ENCODE data around the gene EPB41.
"Not testable (repeated sequence)": the region's sequence is repeated elsewhere in the genome, so short reads cannot be mapped to it uniquely, and the experiment has no call there.

Gene EPB41

DNA sequence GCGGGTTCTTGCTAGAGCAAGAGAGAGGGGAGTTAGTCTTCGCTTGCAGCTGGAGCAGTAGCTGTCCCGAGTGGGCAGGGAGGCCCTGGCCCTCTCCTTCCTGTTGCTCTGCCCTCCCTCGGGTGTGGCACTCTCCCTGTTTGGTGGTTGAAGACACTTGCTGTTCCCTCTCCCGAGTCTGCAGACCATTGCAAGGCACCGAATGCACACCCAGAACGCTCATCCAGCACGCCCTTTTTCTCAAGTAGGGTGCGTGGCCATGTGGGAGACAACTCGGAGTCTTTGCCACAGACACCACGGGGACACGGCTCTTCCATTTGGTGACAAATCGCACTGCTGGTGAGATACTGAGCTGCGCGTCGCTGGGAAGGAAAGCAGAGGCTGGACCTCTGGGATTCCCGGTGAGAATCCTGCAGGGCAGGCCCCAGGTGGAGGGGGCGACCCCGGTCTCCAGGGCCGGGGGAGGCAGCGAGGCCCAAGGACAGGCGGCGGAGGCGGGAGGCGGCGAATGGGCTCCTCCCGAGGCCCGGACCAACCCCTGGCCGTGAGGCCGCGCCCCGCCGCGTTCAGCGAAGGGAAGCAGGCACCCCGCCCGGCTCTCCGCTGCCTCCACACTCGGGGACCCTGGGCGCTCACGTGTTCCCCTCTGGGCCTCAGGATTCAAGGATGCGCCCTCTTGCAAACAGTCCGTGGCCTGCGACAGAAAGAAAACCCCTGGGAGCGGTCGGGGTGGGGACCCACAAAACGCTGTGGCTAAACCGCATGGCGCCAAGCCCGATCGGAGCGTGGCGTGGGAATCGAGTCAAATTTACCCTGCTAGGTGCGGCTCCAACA, 219.7 kb downstream of the EPB41 start:
- DNase-seq (ENCODE audit: low read depth in 2 of 2): no peak

DNA sequence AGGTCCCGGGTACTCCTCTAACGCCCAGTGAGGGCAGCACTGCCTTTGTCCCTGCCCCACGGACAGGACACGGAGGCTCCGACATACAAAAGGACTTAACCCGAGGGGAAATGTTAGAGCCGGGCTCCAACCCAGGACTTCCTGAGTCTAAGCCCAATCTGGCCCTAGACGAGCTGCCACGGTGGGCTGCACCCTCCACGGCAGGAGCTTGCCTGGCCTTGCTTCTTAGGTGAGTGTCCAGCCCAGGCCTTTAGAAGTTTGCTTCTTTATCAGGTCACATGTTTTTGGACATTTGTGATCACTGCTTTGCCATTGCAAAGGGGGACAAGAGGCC, 220.3 kb downstream of the EPB41 start:
- DNase-seq (ENCODE audit: low read depth in 2 of 2): no peak

DNA sequence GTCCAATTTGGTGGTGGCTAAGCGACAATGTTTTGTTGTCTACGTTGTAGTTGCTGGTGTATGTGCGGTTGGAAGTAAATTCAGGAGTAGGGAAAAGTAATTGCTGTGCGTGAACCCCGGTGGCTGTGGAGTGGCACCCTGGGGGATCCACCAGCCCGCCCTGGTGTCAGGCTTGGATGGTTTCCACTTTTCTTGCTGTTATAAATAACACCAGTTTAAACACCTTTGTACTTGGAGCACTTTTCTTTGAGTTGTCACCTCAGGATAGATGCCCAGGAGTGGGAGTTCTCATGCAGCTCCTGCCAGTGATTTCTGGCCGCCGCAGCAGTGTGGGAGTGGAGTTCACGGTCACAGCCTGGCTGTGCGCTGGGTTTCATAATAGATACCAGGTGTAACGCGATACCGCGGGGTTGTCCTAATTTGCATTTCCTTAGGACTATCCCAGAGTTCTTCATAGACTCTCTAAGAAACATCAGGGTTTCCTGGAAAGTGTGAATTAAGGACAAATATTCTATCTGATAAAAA, 222.1 kb downstream of the EPB41 start:
- no peak for DNase-seq (ENCODE audit: low read depth in 2 of 2)

DNA sequence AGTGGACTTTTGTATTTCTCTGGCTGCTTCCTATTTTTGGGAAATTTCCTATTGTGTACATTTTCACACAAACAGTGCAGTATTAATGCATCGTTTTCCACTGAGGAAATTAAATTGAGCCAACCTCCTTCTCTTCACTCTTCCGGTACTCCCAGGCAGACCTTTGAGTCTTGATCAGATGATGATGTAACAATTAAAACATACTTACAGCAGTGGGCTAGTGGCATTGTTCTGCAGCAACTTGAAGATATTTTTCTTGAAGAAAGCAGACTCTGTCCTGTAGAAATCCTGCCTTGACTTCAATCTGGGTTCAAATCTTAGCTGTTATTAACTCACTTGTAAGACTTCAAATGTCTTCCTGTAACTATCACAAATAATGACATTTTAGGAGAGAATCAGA, 228.3 kb downstream of the EPB41 start:
- no peak for DNase-seq (ENCODE audit: low read depth in 2 of 2)

DNA sequence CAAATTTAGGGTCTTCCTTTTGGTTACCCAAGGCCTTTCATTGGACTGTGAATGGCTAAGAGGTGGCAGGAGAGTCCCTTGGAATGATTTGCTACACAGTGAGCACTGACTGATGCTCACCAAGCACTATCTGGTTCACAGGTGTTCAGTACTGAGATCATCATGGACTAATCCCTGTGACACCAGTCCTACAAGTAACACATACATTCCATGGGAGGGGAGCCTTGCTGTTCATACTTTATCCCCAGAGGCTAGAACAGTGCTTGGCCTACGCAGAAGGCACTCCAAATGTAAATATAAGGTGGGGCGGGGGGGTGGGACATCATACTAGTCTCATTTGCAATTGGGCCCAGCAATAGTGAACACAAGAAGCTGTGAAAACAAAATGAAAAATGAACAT, 229.8 kb downstream of the EPB41 start:
- DNase-seq (ENCODE audit: low read depth in 2 of 2): no peak

DNA sequence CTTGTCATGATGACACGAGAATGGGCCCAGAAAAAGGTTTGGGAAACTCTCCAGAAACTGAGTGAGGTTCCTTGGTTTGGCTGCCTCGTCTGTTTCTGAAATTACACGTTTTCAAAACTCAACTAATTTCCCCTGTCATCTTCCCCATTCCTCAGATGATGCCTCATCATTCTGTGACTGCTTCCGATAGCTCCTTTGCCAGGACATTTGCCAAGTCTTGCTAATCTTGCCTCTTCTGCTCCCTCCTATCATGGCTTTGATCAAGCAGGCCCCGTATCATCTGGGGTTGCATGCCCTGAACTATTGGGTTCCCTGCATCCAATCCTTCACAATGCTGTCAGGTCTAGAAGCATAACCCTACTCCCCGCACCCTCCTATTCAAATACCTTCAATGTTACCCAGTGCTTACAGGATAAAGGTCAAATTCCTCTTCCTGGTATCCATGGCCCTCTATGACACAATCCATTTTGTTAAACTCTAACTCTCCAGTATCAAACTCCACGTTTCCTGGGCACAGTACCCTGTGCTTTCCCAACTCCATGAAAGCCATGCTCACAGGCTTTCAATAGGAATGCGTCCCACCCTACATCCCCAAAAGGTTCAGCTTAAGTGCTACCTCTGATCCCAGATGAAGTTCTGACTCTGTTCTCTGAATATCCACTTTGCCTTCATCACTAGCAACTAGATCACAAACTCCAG, 231.5 kb downstream of the EPB41 start:
- no peak for DNase-seq (ENCODE audit: low read depth in 2 of 2)

DNA sequence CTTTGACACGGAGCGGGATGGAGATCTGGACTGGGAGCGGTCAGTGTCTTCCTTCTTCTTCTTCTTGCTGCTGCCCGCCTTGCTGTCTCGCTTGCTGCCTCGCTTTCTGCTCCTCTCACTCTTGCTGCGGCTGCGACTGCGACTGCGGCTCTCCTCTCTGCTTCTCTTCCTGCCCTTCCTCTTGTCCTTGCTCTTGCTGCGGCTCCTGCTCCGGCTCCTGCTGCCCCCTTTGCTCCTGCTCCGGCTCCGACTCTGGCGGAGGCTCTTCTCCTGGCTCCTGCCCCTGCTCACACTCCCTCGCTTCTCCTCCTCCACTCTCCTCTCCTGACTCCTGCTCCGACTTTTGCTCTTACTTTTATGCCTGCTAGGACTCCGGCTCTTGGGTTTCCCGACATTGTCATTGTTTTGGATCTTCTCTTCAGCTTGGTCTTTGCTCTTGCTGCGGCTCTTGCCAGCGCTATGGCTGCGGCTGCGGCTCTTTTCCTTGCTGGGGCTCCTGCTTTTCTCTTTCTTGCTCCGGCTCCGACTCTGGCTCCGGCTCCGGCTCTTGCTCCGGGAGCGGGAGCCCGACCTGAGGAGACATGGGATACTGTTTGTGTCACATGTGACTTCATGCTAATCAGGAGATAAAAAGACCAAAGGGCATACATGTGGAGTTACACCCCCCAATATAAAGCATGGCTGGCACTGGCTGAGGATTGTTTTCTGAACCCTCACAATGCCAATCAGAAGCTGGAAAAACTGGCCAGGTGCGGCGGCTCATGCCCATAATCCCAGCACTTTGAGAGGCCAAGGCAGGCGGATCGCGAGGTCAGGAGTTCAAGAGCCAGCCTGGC, 234.5 kb downstream of the EPB41 start:
- DNase-seq (ENCODE audit: low read depth in 2 of 2): no peak

DNA sequence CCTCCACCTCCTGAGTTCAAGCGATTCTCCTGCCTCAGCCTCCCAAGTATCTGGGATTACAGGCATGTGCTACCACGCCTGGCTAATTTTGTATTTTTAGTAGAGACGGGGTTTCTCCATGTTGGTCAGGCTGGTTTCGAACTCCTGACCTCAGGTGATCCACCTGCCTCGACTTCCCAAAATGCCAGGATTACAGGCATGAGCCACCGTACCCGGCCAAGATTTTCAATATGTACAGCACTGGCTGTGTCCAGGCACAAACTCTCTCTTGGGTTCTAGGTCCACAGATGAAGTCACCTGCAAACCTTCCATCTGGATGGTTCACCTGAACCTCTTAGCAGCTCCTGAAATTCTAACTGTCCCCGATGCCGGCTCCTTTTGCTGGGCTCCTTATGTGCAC, 236.0 kb downstream of the EPB41 start:
- not testable (repeated sequence) for DNase-seq (ENCODE audit: low read depth in 2 of 2)

DNA sequence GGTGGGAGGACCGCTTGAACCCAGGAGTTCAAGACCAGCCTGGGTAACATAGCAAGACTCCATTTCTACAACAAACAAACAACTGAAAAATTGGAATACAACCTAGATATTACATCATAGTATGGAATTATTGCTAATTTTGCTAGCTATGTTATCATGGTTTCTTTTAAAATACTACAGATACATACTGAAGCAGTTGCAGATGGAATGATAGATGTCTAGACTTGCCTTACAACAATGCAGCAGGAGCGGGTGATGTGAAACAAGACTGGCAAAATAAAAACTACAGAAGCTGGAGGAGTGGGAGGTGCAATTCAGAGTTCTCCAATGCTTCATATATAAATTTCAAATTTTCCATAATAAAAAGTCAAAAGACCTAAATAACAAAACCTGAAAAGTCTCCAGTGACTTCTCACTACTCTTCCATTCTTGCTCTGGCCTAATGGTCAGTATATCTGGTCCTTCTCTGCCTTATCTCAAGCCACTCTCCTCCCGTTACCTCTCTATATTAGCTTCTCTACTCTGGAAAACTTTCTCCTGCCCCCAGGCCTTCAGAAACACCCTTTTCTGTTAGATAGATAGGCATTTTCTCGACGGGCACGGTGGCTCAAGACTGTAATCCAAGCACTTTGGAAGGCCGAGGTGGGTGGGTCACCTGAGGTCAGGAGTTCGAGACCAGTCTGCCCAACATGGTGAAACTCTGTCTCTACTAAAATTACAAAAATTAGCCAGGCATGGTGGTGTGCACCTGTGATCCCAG, 237.9 kb downstream of the EPB41 start:
- DNase-seq (ENCODE audit: low read depth in 2 of 2): no peak

DNA sequence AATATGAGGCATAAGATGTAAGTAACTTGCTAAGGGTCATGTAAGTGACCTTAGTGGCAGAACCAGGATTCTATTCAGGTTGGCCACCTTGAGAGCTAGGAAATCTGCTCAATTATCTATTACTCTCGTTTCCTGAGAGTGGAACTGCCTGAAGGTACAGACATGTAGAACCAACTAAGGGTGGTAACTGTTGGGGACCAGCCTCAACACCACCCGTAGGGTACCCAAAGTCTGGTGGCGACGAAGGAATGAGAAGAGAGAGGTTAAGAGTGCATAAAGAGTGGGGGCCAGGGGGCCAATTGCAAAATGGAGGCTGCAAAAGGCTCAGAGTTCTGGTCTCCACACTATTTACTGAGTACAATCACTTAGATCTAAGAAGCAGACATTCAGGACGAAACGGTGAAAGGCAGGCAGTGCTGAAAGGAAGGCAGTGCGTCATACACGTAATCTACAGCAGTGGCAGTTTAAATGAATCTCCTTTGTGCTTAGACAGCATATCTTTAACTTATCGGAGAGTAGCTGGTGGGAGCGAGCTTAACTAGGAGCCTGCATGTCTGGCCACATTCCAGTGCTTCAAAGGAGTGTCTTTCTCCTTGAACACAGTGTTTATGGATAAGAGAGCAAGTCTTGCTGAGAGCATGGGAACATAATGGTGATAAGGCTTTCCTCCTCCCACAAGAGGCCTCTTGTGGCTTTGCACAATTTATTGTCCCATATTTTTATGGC, 242.3 kb downstream of the EPB41 start:
- DNase-seq (ENCODE audit: low read depth in 2 of 2): no peak

DNA sequence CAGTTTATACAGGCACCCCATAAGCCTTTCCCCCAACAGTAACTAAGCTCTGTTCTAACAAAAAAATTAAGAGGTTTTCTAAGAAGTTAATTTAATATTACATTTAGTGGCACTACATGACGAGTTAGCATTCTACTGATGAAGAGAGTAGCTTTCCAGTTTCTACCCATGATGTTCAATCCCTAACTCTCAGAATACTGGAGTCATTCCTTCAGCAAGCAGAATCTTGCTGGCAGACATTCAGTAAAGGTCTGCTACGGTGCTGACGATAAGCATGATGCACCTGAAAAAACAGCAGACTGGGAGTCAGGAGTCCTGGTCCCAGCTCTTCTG, 242.9 kb downstream of the EPB41 start:
- DNase-seq (ENCODE audit: low read depth in 2 of 2): no peak

DNA sequence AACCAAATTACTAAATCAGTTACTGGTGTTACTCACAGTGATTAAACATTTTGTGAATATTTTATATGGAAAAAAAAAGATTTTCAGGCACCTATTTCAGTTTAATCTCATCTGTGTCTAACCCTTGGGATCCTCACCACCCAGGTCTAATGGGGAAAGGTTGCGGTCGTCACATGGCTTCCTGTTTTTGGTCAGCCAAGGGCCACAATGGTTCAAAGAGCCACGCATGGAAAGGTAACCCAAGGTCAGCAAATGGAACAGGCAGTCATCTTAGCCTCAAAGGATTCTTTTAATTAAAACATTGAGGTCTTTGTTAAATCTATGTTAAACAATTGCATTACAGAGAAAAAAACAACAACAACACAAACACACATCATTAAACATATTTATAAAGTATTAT, 245.4 kb downstream of the EPB41 start:
- no peak for DNase-seq (ENCODE audit: low read depth in 2 of 2)

DNA sequence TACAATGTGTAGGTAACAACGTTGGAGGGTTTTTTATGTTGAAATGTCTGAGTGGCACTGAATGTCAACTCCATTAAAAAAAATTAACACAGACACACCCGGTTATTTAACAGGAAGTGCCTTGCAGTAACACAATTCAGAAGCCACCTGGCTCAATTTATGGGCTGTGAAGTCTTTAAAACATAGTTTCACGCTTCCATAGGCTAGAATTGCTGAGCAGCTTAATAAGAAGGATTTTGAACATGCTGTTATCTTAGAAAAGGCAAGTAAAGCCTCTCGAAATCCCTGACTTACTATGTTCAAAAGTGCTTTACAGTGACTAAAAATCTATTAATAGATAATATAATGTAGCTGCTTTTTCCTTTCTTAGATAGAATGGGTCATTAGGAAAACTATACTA, 247.7 kb downstream of the EPB41 start:
- no peak for DNase-seq (ENCODE audit: low read depth in 2 of 2)

DNA sequence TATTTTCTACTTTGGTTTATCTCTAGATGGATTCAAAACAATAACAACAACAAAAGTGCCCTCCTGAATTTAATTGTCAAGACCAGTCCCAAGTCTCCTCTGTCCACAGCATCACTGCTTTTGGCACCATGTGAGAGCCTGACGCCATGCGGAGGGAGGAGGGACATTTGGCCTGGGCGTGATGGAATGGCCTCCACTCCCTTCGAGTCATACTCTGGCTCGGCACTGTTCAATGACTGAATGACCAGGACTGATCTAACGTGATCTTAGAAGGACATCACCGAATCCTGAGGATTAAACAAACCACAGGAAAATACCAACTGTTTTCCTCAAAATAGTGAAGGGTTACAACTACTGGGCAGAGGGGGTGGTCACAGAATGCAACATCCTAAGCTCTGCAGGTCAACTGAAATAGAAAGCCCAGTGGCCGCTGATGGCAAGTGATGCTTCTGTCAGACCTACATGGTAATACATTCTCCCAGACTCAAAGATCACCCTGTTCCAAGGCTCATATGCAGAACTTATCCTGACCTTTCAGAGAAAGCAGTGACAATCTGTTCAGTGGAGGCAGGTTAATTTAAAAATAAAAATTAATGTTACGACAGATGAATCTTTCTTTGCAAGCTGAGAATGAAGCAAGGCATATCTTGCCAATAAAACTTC, 248.2 kb downstream of the EPB41 start:
- no peak for DNase-seq (ENCODE audit: low read depth in 2 of 2)

DNA sequence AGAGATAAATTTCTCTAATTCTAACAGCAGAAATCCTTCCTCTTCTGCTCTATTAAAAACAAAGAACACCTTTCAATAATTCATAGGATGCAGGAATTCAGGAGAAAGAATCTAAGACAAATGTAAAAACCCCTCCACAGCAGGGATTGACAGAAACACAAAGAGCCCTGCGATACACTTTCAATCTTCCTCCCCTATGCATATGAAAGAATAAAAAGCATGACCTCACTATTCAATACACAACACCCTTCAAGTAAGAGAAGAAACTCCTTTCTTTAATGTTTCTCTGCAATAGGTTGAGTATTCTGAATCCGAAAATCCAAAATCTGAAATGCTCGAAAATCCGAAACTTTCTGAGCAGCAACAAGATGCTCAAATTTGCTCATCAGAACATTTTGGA, 250.2 kb downstream of the EPB41 start:
- DNase-seq (ENCODE audit: low read depth in 2 of 2): no peak

DNA sequence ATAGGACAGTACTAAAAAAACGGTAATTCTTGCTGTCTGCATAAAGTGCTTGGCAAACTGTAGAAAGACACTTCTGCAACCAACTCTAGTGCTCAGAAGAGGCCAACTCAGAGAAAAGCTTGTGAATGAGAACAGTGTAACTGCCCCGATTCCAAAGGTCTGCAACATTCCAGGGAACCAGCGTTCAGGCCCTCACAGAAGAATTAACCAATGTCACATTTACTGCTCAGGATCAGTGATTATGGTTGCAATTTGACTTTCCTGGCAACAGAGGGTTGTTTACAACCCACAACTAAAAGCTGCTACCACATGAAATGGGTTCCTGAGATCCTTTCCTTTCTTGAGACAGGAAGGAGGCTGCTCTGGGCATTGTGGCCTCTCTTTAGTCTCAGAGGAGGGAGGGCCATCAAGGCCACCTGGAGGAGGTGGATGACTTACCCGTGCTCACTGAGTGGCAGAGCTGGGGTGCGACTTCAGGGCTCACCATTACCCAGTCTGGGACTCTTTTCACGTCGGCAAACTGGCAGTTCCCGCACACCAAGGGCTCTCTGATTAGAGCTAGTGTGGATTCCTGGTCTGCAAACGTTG, 252.0 kb downstream of the EPB41 start:
- DNase-seq (ENCODE audit: low read depth in 2 of 2): no peak

DNA sequence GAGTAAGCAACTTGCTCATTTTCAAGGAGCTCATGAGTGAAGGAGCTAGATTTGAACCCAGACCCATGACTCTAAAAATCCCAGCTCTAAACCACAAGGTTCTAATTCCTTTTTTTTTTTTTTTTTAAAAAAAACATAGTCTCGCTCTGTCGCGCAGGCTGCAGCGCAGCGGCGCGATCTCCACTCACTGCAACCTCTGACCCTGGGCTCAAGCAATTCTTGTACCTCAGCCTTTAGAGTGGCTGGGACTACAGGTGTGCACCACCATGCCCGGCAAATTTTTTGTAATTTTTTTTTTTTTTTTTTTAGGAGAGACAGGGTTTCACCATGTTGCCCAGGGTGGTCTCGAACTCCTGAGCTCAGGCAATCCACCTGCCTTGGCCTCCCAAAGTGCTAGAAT, 253.5 kb downstream of the EPB41 start:
- DNase-seq (ENCODE audit: low read depth in 2 of 2): no peak

Data from stimulated activated CD4-positive, alpha-beta T cell treated with anti-CD3 and anti-CD28 coated beads, Interleukin-1b, Interleukin-23, amount 100 ng/mL, for 4 hours (primary cell).